Stimulated activated CD4-positive, alpha-beta T cell treated with anti-CD3 and anti-CD28 coated beads, Interleukin-2, amount 100 ng/mL, for 4 hours (primary cell): ENCODE measurements around the gene RAPGEF3.

ENCODE experiments used
- DNase-seq: peaks from one replicate; pipeline ENCODE4 v3.0.0-alpha.2; 2020; ENCODE audit warnings: low read depth

Gene RAPGEF3

DNA sequence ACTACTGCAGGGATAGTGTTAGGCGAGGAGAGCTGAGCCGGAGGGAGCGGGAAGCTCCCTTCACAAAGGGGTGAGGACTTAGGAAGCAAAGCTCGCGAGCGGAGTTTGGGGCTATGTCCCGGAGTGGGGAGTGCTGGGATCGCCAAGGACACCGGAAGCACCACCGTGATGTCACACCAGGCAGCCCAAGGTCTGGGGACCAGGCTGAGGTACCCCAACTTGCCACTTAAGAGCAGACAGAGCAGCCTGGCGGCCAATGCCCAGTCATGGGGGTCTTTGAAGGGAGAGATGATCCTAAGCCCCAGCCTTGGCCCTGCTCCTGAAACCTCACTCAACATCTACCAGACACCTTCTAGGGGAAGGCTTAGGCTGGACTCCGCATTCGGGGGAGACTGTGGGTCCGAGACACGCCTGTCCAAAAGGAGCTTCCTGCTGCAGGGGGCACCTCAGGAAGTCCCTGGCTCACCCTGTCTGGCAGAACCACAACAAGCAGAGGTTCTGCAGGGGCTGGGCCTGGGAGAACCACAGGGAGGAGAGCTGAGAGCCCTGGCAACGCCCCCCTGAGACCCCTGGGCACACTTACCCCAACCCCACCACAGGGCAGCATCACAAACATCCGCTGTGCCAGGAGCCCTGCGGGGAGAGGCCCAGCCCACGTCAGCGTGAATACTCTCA lies 32.1 kb upstream of the RAPGEF3 start:
- DNase-seq: no peak

DNA sequence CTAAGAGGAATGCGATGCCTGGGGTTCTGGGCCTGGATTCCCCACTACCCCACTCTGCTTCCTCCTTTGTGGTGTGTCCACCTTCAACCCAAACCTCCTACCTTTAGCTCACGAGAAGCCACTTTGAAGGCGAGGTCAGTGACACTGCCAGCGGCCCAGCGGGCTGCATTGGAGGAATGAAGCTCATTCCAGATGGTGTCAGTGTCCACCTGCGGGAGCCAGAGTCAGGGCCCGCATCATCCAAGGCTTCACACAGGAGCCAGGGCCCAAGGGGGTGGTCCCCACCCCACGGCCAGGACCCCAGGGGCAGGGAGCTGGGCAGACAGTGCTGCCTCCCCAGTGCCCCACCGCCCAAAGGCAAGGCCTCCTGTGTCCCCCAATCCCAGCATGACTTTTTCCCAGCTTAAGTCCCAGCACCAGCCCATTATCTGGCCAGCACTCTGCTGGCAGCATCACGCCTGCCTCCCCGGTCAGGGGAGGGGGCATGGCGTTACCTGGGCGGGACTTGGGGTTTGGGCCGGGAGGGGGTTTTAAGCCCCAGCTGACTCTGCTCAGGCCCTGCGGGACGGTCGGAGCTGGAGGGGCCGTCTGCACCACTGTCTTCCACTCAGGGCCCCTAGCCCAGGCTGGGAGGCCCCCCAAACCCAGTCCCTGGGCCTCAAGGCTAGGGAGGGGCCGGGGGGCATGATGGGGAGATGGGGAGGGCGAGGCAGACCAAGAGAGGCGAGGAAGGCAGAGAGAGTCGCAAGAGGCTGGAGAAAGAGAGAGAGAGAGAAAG lies 31.2 kb upstream of the RAPGEF3 start:
- no peak for DNase-seq

DNA sequence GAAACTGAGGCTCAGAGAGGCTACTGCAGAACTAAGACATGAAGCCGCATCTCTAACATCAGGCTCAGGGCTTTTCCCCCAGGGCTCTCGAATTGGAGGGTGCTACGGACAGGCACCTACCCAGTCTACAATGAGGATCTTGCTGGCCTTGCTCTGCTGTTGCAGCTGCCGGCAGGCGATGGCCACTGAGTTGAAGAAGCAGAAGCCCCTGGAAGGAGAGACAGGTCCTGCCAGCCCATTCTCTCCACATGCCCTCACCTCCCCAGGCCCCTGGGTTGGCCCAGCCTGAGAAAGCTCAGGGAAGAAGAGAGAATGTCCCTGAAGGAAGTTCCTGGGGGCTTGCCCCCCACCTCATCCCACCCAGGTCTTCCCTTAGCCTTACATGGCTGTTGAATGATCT lies 30.5 kb upstream of the RAPGEF3 start:
- no peak for DNase-seq

DNA sequence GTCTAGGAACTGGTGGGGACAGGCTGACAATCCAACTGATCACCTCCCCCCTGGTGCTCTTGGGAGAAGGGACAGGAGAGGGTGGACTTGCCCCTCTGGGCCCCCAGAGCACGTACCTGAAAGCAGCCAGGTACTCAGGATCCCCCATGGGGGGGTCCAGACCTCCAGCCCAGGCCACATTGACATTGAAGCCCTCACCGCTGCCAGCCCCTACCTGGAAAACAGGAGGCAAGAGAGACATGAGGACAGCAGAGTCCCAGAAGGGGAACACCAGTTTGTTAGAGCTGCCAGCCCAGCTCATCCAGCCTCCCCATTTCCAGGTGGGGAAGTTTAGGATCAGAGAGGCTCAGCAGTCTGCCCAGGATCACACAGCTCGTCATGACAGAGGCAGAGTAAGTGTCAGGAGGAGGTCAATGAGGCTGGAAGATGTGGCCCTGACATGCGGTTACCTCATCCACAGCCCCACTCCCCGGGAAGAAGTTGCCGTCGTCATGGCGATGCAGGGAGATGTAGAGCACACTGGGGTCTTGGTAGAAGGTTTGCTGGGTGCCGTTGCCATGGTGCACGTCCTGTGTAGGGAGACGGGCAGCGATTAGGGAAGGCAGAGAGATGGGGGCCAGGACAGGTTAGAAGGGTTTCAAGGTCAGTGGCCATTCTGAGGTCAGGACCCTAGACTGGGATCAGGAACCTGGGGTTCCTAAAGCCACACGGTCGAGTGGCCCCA lies 29.1 kb upstream of the RAPGEF3 start:
- DNase-seq: no peak

DNA sequence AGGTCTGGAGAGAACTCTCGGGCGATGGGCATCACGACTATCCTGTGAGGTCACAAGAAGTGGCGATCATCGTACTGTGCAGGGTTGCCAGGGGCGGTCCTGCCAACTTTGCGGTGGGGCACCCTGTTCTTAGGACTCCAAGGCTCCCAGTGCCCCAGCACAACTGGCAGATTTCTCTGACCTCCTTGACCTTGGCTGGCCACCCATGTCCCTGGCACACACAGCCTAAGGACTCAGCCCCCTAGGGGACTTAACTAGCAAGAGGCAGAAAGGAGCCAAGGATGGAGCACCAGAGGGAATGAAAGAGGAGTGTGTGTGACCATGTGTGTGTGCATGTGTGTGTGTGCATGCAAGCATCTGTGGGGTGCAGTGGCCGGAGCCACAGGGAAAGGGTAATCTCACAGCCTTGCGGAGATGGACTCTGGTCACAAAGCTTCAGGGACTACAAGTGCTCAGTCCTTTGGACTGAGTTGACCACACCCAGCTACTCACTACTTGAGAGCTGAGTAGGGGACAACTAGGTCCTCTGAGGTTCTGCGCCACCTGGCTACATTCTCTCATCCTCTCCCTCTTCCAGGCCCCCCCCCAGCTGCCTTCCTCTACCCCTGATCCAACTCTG lies 28.1 kb upstream of the RAPGEF3 start:
- no peak for DNase-seq

DNA sequence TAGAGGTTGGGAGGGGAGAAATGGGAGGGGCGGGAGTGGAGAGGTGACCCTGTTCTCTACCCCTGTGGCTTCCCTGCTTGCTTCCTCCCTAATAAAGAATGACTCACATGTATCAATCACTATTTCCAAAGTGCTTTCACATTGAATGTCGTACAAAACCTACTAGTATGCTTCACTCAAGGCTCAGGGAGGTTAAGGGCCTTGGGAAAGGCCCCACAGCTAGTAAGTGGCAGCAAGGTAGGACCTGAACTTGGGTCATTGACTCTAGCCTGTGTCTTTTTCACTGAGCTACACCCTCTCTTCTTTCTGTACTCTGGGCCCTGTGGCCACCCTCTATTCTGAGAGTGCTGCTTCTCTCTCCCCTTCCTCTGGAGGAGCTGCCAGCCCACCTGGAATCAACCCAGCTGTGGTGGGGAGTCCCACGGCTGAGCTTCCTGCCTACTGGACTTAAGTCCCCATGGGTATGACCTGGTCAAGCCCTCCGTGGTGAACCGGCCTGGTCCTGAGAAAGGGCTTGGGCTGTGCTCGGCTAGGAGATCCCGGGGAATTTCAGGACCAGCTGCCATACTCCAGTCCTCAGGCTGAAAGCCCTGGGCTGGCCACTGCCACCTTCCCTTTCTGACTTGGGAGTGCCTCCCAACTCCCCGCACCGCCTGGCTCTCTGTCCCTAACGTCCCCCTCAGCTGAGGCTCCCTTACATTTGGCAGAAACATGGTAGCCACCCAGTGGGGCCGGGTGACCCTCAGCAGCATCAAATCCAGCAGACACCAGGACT lies 27.4 kb upstream of the RAPGEF3 start:
- DNase-seq: no peak

DNA sequence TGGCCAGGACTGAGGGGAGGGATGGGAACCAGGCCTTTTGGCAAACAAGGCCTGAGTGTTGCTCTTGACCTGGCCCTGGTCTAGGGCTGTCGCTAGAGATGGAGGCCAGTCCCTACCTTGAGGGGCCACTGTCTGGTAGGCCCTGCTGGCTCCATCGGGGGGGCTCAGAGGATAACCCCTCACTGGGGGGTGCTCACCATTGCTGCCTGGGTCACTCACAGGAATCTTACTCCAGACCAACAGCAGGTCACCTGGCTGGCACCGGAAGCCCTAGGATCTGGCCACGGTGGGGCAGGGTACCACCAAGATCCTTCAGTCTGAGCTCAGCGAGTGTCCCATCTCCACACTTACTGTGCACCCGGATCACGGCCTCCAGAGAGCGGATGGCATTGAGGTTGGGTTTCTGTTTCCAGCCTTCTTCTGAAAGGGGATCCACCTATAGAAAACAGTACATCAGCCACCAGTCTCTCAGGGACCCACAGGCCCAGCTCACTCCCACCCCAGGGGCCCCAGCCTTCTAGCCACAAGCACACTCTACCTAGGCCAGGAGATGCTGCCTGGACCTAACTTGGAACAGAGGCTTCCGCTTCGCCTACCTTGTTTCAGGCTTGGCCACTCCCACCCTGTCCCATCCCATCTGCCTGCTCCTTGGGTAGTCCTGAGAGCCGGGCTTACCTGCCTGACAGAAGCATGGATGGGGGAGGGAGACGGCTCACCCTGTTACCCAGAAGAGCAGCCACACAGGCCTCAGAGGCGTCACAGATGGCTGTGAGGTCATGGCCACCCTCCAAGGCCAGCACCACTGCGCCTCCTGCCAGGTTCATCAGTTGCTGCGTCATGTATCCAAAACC lies 26.6 kb upstream of the RAPGEF3 start:
- no peak for DNase-seq

DNA sequence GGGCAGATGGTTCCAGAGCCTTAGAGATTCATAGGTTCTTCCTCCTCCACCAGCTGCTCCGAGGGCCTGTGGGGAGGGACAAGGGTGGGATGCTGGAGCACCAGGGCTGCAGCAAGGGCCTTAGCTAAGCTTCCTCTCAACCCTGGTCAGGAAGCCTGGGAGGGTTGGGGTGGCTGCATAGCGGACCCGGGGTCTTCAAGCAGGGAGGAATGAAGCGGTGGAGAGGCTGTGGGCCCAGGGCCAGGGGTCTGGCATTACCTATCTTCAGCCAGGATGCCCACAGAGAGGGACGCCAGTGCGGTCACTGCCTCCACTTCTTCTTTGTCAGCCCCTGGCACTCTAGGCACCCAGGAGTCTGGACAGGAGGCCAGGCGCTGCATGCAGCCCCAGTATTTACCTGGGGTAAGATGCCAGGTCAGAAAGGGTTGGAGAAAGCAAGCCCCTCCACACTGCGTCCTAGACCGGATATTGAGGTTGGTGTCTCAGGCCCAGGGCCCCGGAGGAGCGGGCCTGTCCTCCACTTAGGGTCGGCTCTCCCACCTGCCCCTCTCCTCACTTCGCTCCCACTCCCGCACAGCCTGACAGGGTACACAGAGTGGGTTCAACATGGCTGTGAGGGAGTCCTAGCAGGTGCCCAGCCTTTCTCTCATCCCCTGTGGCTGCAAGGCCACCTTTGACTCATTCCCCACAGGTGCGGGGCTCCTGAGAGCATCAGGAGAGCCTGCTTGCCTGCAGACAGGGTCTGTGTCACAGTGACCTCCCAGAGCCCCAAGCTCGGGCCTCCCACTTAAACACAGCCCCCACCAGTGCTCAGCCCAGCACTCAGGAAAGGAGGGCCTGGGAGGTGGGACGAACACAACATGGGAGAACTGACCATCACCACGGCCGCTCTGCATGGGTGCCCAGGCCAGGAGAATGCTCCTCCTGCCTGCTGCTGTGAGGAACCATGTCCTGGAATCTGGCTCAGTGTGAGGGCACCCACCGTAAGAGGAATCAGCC lies 25.4 kb upstream of the RAPGEF3 start:
- no peak for DNase-seq

DNA sequence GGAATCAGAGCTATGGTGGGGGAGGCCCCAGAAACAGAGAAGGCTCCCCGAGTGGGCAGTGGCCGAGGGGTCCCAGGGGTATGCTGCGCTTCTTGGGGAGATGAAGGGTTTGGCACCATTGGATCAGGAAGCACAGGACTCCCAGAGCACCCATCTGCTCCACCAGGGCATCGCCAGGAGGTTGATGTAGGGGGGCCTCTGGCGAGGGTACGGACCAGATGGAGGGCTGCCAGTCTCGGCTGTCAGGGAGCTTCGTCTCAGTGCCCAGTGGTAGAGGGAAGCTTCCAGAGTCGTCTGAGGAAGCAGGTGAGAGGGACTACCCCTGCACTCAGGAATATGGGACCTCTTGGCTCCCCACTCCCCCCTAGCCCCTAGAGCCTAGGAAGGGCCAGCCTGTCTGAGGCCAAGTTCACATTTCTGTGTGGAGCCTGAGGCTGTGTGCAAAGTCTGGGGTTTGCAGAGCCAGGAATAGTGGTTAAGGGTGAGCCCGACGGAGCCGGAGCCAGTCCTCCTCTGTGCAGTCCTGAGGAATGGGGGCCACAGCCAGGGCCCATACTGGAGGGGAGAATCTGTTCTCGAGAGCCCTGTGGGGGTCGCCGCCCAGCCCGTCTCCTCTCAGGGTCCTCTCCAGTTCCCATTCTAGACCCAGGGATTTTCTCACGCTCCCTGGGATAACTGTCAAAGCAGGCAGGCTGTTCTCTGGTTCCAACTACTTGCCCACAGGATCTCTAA lies 24.5 kb upstream of the RAPGEF3 start:
- DNase-seq: no peak

DNA sequence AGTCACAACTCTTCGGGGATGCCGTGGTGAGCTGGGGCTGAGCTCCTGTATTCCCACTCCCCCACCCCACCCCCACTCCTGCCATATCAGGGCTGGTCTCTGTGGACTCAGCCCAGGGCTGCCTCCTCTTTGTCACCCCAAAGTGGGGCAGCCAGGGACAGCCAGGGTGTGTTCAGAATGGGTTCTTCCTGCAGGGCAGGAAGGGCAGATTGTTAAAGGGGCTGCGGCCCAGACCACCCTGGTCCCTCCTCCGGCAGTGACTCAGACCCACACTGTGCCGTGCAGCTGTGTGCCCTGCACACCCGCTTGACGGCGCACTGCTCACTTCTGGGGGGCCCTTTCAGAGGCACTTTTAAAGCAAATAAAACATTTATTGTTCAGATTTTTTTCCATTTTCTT lies 23.7 kb upstream of the RAPGEF3 start:
- no peak for DNase-seq

DNA sequence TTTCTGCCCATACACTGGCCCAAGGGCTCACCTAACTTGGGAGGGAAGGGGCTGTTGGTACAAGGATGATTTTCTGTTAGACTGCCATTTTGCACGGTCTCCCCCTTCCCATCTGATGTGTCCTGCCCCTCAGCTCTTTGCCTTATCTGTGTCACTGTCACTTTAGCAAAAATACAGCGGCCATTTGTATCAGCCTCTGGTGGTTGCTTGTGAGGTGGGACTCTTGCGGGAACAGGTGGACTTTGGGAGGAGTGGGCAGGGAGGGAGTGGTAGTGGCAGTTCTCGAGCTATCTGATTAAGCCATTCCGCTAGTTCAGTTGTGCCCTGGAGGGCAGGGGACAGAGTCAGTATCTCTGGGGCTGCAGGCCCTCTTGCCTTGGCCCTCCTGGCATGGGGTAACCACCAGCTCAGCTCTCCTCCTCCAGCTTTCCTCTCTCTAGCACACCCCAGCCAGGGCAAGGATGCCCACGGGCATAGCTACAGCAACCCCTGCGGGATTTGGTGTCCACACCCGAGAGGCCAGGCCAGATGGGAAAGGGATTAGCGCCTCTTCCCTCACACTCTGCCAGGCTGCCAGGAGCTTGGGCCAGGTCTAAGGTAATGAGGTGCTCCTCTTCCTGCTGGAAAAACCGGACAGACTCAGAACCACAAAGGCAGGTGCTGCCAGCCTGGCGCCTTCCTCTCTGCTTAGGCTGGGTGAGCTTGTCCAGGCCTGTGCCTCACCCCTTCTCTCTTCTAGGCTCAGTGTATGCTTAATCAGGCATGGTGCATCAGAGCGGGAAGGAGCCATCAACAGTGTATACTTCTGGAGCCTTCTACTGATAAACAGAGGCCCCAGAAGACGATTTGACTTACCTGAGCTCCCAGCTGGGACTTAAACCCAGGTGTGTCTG lies 23.0 kb upstream of the RAPGEF3 start:
- DNase-seq: no peak

DNA sequence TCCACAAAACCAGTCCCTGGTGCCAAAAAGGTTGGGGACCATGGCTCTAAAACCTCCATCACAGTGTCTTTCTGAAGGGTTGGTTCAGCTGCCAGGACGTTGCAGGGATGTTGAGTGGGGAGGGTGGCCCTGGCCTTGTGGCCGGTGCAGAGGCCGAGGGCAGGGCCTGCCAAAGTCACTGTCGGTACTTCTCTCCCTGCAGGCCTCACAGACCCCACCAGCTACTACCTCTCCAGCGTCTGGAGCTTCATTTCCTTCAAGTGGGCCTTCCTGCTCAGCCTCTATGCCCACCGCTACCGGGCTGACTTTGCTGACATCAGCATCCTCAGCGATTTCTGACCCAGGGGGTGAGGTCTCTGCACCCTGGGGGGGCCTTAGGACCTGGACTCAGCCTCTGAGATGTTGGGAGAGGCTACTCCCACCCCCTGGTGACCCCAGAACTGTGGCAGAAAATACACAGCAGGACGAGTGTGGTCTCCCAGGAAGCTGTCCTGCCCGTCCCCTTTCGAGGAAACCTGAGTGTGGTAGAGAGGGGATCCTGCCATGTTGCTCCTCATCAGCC lies 21.3 kb upstream of the RAPGEF3 start:
- no peak for DNase-seq

DNA sequence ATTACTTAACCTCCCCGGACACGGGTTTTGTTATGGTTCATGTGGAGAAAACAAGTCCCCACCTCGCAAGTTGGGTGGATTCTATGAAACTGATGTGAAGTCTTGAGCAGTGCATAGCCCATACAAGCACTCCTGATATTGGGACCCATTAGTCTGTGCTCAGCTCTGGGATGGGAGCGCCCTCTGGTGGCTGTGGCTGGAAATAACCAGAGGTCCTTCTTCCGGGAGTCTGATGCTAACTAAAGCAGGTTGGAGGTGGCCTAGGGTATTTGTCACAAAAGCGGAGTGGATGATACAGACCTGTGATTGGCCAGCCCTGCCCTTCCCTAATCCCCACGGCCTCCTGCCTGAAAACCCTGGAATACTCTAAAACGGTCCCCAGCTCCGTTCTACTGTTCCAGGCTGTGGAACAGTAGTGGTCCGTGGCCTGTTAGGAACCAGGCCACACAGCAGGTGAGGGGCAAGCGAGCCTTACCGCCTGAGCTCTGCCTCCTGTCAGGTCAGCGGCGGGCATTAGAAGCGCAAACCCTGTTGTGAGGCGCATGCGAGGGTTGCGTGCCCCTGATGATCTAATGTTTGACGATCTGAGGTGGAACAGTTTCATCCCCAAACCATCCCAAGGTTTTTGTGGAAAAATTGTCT lies 20.7 kb upstream of the RAPGEF3 start:
- DNase-seq: peak; percentile 86

DNA sequence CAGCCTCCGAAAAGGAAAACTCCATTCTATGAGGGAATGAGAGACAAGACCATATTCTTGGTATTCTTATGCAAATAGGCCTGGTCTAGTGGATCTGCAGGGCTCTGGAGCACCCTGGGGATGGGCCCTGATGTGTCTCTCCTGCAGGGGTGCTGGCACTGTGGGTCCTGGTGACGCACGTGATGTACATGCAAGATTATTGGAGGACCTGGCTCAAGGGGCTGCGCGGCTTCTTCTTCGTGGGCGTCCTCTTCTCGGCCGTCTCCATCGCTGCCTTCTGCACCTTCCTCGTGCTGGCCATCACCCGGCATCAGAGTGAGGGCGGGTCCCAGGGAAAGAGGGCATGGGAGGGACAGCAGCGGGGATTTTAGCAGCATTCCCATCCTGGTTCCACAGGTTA lies 20.2 kb upstream of the RAPGEF3 start:
- no peak for DNase-seq

DNA sequence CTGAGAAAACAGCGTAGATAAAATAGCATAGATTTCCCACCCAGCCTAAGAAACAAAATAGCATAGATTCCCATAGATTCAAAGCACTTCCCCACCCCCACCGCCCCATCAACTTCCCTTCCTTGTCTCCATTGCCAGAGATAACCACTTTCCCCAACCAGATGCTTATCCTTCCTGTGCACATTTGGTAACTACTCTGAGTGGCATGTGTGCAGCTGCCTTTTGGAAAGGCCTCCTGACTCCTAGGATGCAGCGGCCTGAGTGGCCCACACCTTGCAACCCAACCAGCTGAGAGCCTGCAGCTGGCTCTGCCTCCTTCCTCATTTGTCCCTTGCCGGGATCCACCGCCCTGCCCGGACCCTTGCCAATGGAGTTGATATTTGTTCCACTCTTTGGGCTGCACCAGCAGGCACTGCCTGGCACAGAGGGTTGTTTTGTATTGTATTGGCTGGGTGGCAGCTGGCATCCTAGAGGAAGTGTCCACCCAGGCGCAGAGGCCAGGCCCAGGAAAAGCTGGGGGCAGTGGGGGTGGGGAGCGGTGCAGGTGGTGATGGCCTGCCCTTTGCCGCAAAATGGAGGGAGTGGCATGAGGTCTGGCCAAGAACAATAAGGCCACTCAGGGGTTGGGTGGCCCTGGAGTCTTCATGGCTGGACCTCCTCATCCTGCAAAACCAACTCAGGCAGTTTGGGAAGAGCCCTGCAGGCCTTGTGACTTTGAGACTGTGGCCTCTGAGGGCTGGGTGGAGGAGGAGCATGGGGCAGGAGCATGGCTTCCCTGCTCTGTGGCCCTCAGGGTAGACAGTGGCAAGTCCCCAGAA lies 19.3 kb upstream of the RAPGEF3 start:
- DNase-seq: no peak

DNA sequence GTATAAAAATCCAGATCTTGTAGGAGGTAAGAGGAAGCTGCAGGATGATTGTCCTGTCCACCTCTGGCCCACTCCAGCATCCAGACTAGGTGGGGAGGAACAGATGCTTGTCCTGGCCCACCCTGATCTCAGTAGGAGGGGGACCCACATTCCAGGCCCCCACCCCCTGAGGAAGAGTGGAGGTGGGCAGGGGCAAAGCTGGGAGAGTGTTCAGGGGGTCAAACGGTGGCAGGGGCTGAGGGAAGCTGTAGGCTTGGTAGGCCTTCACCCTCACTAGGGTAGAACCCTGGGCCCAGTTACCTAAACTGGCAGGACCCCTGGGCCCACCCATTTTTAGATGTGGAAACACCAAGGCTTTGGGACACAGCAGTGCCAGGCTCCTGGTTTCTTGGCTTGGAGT lies 18.5 kb upstream of the RAPGEF3 start:
- no peak for DNase-seq
